Uterus (tissue), 4 donors: Measurements from ENCODE around the gene RNF115. TPM values are rescaled to one million over a fixed set of nuclear protein-coding genes. Genes with fewer than 3 reads are reported as not detected.
"Not testable (repeated sequence)": the region's sequence is repeated elsewhere in the genome, so short reads cannot be mapped to it uniquely, and the experiment has no call there.

ENCODE experiments used
- DNase-seq, 2 donors: peaks; one replicate each; pipeline ENCODE4 v3.0.0-alpha.2; 2019 to 2020
- H3K27ac ChIP-seq, 2 donors: fragments of 200-600 bp; sonication (generic); 1 replicate in 1 of 2; 2 replicates in 1 of 2; pipeline ENCODE4 v1.5.1; 2016 to 2018
- H3K27me3 ChIP-seq, 2 donors: fragments of 200-600 bp; sonication (generic); one replicate each; pipeline ENCODE4 v1.5.1; 2018 to 2019; ENCODE audit warnings: control low read depth in 1 of 2
- H3K36me3 ChIP-seq, 2 donors: fragments of 200-600 bp; sonication (generic); one replicate each; pipeline ENCODE4 v1.5.1; 2019; ENCODE audit warnings: control low read depth in 1 of 2
- H3K4me1 ChIP-seq, 2 donors: fragments of 200-600 bp; sonication (generic); one replicate each; pipeline ENCODE4 v1.5.1; 2018 to 2019; ENCODE audit warnings: control low read depth in 1 of 2
- H3K4me3 ChIP-seq, 2 donors: fragments of 200-600 bp; sonication (generic); 1 replicate in 1 of 2; 2 replicates in 1 of 2; pipeline ENCODE4 v1.5.1; 2018 to 2019; ENCODE audit warnings: mild to moderate bottlenecking in 1 of 2
- H3K9me3 ChIP-seq, 2 donors: fragments of 200-600 bp; sonication (generic); one replicate each; pipeline ENCODE4 v1.5.1; 2019; ENCODE audit warnings: control low read depth in 1 of 2
- POLR2A ChIP-seq, 2 donors: fragments of 450-650 bp; IDR thresholded peaks; one replicate each; pipeline ENCODE4 v1.6.1; 2016; ENCODE audit warnings: antibody characterized with exemption in 2 of 2, mild to moderate bottlenecking in 1 of 2, moderate library complexity in 1 of 2
- intact Hi-C: fragments of 100-400 bp; cut with DNase I; formaldehyde crosslinking; loops from one replicate; pipeline ENCODE4 v1.15.1; 2023; ENCODE audit warnings: low total_unique reads
- total RNA-seq, 4 donors: library from RNA; depleted of rRNA in 3 of 4; stranded (reverse); fragments of >200 nt in 3 of 4; gene quantifications; one replicate each; pipeline versions ENCODE4 v1.1.0 to v1.2.4, GENCODE V29; 2014 to 2023
- TF ChIP-seq, protein P1 (sequence below), 4 experiments: fragments of 200-600 bp in 2 of 4; fragments of 450-650 bp in 2 of 4; sonication (generic) in 2 of 4; IDR thresholded peaks; one replicate each; pipeline ENCODE4 v1.5.1; 2016 to 2019; ENCODE audit warnings: antibody characterized with exemption in 4 of 4, mild to moderate bottlenecking in 2 of 4, moderate library complexity in 1 of 4
- donor health status: DM: yes; HTN: yes; CAD: no.

Gene RNF115
- total RNA-seq, 4 donors from 2014 or later: 18.8 to 33.4 (median 27.8) TPM

DNA sequence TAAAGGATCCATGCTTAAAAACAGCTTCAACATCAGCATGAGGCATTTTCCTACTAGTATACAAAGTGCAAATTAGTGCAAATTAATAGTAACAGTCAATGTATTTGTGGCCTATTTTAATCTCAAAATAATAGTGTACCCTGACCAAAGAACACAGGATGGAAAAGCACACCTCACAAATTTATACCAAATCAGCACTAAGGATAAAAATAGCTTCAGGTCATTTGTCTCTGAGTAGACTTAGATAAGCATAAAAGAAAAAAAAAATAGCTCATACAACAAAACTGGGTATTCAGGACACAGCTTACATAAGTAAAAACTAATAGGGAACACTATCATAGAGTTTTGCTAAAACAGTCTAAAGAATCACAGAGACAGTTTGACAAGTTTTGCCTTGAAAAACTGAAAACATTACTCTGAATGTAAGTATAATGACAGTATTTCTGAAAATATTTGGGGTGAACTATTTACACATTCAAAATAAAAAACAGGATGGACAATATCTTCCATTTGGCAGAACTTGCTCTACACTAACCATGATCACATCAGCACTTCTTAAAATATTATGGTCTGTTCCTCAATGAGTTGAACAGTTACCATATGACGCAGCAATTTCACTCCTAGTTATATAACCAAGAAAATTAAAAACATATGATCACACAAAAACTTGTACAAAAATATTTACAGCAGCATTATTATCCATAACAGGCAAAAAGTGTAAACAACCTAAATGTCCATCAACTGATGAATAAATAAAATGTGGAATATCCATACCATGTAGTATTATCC is 46.3 kb downstream of the RNF115 start:
- TF ChIP-seq POLR2A (IDR thresholded peaks at IDR 0.05): no peak
- TF ChIP-seq, protein P1, sequence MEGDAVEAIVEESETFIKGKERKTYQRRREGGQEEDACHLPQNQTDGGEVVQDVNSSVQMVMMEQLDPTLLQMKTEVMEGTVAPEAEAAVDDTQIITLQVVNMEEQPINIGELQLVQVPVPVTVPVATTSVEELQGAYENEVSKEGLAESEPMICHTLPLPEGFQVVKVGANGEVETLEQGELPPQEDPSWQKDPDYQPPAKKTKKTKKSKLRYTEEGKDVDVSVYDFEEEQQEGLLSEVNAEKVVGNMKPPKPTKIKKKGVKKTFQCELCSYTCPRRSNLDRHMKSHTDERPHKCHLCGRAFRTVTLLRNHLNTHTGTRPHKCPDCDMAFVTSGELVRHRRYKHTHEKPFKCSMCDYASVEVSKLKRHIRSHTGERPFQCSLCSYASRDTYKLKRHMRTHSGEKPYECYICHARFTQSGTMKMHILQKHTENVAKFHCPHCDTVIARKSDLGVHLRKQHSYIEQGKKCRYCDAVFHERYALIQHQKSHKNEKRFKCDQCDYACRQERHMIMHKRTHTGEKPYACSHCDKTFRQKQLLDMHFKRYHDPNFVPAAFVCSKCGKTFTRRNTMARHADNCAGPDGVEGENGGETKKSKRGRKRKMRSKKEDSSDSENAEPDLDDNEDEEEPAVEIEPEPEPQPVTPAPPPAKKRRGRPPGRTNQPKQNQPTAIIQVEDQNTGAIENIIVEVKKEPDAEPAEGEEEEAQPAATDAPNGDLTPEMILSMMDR (IDR thresholded peaks at IDR 0.05): no peak
- H3K4me3 ChIP-seq: no peak overlapping the region
- H3K27ac ChIP-seq: peak overlapping the region in 1 of 2 donors; percentile 56
- no peak for DNase-seq
- no peaks in the 10 kb centered on the region for H3K36me3 ChIP-seq
- H3K9me3 ChIP-seq: no peaks in the 10 kb centered on the region
- no peaks in the 10 kb centered on the region for H3K27me3 ChIP-seq
- intact Hi-C loops: no loop called here
- H3K4me1 ChIP-seq: peaks cover 0 to 8% of the 10 kb centered on the region in 2 donors

GRCh38 chr1:145773423-145773822 is 50.5 kb downstream of the RNF115 start:
- intact Hi-C loops: no loop called here
- H3K36me3 ChIP-seq: no peaks in the 10 kb centered on the region
- no peak for TF ChIP-seq POLR2A (IDR thresholded peaks at IDR 0.05)
- TF ChIP-seq, protein P1 (IDR thresholded peaks at IDR 0.05): no peak
- no peak overlapping the region for H3K4me3 ChIP-seq
- H3K27ac ChIP-seq: no peak overlapping the region
- no peak for DNase-seq
- H3K4me1 ChIP-seq: peaks cover 0 to 8% of the 10 kb centered on the region in 2 donors
- no peaks in the 10 kb centered on the region for H3K9me3 ChIP-seq
- no peaks in the 10 kb centered on the region for H3K27me3 ChIP-seq

DNA sequence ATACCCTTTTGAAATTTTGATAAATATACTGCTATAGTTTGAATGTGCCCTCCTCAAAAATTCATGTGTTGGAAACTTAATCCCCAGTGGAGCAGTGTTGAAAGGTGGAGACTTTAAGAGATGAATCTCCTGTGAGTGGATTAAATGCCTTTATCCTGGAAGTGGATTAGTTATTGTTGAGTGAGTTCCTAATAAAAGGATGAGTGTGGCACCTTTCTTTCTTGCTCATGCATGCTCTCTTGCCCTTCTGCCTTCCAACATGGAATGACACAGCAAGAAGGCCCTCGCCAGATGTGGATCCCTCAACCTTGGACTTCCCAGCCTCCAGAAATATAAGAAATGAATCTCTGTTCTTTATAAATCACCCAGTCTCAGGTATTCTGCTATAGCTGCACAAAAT is 52.8 kb downstream of the RNF115 start:
- TF ChIP-seq, protein P1 (IDR thresholded peaks at IDR 0.05): no peak
- no peak for TF ChIP-seq POLR2A (IDR thresholded peaks at IDR 0.05)
- Histone ChIP-seq H3K4me3 (no peak overlapping the region), H3K9me3 (no peaks in the 10 kb centered on the region), H3K27ac (no peak overlapping the region), H3K27me3 (no peaks in the 10 kb centered on the region), H3K4me1 (no peaks in the 10 kb centered on the region), H3K36me3 (no peaks in the 10 kb centered on the region)
- DNase-seq: no peak
- intact Hi-C loops: no loop called here

DNA sequence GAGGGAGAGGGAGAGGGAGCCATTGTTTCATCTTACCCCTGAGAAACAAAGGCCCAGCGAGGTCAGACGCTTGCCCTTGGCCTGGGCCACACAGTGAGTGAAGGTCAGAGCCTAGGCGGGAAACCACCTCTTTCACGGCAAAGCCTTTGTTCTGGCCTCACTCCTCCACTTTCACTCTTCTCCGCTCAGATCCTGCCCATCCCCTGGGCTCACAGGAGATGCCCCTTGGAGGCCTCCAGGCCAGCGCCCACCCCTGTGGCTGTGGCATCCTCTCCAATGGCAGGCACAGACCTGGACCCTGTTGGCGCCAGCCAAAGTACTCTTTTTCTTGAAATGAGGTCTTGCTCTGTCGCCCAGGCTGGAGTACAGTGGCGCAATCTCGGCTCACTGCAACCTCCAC is 55.9 kb downstream of the RNF115 start:
- not testable (repeated sequence) for DNase-seq

GRCh38 chr1:145766926-145767325 is 57.0 kb downstream of the RNF115 start:
- DNase-seq, H3K4me1 ChIP-seq, H3K4me3 ChIP-seq, H3K27me3 ChIP-seq, H3K27ac ChIP-seq, H3K36me3 ChIP-seq, intact Hi-C loops, H3K9me3 ChIP-seq: not testable (repeated sequence)

More for the DNA sequence above, 55.9 kb downstream of the RNF115 start:
- H3K9me3 ChIP-seq, intact Hi-C loops, H3K4me3 ChIP-seq, H3K36me3 ChIP-seq, H3K4me1 ChIP-seq, H3K27me3 ChIP-seq, H3K27ac ChIP-seq: not testable (repeated sequence)

GRCh38 chr1:145765585-145766360 is 58.1 kb downstream of the RNF115 start:
- DNase-seq, H3K4me1 ChIP-seq, H3K36me3 ChIP-seq, H3K27ac ChIP-seq, H3K4me3 ChIP-seq, H3K9me3 ChIP-seq, intact Hi-C loops, H3K27me3 ChIP-seq: not testable (repeated sequence)

DNA sequence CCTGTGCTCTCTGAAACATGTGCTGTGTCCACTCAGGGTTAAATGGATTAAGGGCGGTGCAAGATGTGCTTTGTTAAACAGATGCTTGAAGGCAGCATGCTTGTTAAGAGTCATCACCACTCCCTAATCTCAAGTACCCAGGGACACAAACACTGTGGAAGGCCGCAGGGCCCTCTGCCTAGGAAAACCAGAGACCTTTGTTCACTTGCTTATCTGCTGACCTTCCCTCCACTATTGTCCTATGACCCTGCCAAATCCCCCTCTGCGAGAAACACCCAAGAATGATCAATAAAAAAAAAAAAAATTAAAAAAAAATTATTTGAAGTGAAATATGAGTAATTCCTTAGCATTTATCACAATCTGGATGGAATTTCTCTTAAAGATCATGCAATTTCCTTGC is 58.8 kb downstream of the RNF115 start:
- H3K27me3 ChIP-seq, H3K36me3 ChIP-seq, H3K27ac ChIP-seq, H3K4me3 ChIP-seq, H3K9me3 ChIP-seq, intact Hi-C loops, DNase-seq, H3K4me1 ChIP-seq: not testable (repeated sequence)

DNA sequence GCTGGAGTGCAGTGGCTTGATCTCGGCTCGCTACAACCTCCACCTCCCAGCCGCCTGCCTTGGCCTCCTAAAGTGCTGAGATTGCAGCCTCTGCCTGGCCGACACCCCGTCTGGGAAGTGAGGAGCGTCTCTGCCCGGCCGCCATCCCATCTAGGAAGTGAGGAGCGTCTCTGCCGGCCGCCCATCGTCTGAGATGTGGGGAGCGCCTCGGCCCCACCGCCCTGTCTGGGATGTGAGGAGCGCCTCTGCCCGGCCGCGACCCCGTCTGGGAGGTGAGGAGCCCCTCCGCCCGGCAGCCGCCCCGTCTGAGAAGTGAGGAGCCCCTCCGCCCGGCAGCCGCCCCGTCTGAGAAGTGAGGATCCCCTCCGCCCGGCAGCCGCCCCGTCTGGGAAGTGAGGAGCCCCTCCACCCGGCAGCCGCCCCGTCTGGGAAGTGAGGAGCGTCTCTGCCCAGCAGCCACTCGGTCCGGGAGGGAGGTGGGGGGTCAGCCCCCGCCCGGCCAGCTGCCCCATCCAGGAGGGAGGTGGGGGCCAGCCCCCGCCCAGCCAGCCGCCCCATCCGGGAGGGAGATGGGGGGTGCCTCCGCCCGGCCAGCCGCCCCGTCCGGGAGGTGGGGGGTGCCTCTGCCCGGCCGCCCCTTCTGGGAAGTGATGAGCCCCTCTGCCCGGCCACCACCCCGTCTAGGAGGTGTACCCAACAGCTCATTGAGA is 59.5 kb downstream of the RNF115 start:
- H3K4me1 ChIP-seq, H3K27me3 ChIP-seq, DNase-seq, H3K4me3 ChIP-seq, H3K9me3 ChIP-seq, intact Hi-C loops, H3K27ac ChIP-seq, H3K36me3 ChIP-seq: not testable (repeated sequence)

DNA sequence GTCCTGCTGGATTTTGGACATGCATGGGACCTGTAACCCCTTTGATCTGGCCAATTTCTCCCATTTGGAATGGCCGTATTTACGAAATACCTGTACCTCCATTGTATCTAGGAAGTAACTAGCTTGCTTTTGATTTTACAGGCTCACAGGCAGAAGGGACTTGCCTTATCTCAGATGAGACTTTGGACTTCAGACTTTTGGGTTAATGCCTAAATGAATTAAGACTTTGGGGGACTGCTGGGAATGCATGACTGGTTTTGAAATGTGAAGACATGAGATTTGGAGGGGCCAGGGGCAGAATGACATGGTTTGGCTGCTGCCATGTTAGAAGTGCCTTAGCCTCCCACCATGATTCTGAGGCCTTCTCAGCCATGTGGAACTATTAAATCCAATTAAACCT is 61.9 kb downstream of the RNF115 start:
- DNase-seq, H3K4me1 ChIP-seq, H3K4me3 ChIP-seq, H3K27ac ChIP-seq, H3K36me3 ChIP-seq, H3K9me3 ChIP-seq, intact Hi-C loops, H3K27me3 ChIP-seq: not testable (repeated sequence)
